ENCODE measurements around the gene MAPK8. TPM values are rescaled to one million over a fixed set of nuclear protein-coding genes. Genes with fewer than 3 reads are reported as not detected.

Gene MAPK8
- total RNA-seq, 1 experiment from 2014 or later: 55.7 TPM

DNA sequence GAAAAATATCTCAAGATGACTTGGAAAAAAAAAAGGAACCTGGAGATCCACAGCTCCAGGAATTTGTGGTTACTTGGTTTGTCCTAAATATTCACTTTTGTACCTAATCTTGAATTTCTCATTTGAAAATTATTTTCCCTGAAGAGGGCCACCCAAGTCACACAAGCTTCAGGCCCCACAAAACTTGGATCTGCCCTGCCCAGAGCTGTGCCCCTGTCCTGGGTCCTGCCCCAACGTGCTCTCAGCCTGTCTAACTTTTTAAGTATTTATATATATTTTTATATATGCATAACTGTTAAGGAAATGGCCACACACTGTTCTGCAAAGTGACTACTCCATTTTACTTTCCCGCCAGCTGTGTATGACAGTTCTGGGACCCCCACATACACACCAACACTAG, 174.9 kb downstream of the MAPK8 start:
- intact Hi-C loops (cut with micrococcal nuclease; ENCODE audit: unreplicated experiment): no loop called here
- TF ChIP-seq CTCF (IDR thresholded peaks at IDR 0.05; ENCODE audit: unreplicated experiment): no peak
- H3K27me3 Mint-ChIP-seq (ENCODE audit: unreplicated experiment): peaks cover 64% of the 10 kb centered on the region
- no peak for DNase-seq
- BruUV-seq (replicated peaks): no TSS peak
- H3K4me1 Mint-ChIP-seq (ENCODE audit: low read depth, unreplicated experiment): no peaks in the 10 kb centered on the region
- CTCF ChIA-PET: interaction anchor here (0.6 kb wide), 2 partner anchors 16 to 25 kb away, joined by 3 read pairs; no protein-coding TSS in a partner anchor
- H3K27ac Mint-ChIP-seq (ENCODE audit: unreplicated experiment): no peak overlapping the region
- H3K4me3 Mint-ChIP-seq (ENCODE audit: low read depth, unreplicated experiment): no peak overlapping the region
- H3K36me3 Mint-ChIP-seq (ENCODE audit: insufficient read depth, unreplicated experiment): no peaks in the 10 kb centered on the region
- H3K9me3 Mint-ChIP-seq (ENCODE audit: low read depth, unreplicated experiment): no peaks in the 10 kb centered on the region

DNA sequence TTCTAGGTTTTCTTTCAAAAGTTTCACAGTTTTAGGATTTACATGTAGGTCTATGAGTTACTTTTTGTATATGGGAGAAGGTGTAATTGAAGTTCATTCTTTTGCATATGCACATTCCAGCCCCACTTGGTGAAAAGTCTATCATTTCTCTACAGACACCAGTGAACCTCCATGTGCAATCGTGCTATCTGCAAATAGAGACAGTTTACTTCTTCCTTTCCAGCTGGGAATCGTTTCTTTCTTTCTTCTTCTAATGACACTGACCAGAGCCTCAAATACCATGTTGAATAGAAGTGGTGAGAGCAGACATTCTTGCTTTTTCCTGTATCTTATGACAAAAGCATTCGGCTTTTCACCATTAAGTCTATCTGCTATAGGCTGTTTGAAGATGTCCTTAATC, 175.7 kb downstream of the MAPK8 start:
- no peak for DNase-seq
- no peaks in the 10 kb centered on the region for H3K9me3 Mint-ChIP-seq (ENCODE audit: low read depth, unreplicated experiment)
- H3K36me3 Mint-ChIP-seq (ENCODE audit: insufficient read depth, unreplicated experiment): no peaks in the 10 kb centered on the region
- no peak overlapping the region for H3K4me3 Mint-ChIP-seq (ENCODE audit: low read depth, unreplicated experiment)
- intact Hi-C loops (cut with micrococcal nuclease; ENCODE audit: unreplicated experiment): no loop called here
- no peak for TF ChIP-seq CTCF (IDR thresholded peaks at IDR 0.05; ENCODE audit: unreplicated experiment)
- no peak overlapping the region for H3K27ac Mint-ChIP-seq (ENCODE audit: unreplicated experiment)
- no peaks in the 10 kb centered on the region for H3K4me1 Mint-ChIP-seq (ENCODE audit: low read depth, unreplicated experiment)
- no TSS peak for BruUV-seq (replicated peaks)
- CTCF ChIA-PET: no interaction called here
- H3K27me3 Mint-ChIP-seq (ENCODE audit: unreplicated experiment): peaks cover 55% of the 10 kb centered on the region

GRCh38 chr10:48484911-48485310, 178.4 kb downstream of the MAPK8 start:
- H3K36me3 Mint-ChIP-seq (ENCODE audit: insufficient read depth, unreplicated experiment): no peaks in the 10 kb centered on the region

DNA sequence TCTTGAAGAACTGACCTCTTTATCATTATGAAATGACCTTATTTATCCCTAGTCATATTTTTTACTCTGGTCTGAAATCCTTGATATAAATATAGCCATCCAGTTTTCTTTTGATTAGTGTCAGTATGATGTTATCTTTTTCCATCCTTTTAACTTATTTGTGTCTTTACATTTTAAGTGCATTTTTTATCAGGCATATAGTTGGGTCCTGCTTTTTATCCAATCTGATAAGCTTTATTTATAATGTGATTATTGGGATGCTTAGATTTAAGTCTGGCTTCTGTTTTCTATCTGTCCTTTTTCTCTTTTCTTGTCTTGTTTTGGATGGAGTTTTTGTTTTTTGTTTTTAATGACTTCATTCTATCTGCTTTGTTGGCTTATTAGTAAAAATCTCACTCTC, 179.2 kb downstream of the MAPK8 start:
- peaks cover 43% of the 10 kb centered on the region for H3K27me3 Mint-ChIP-seq (ENCODE audit: unreplicated experiment)
- no peak for DNase-seq
- CTCF ChIA-PET: no interaction called here
- H3K27ac Mint-ChIP-seq (ENCODE audit: unreplicated experiment): no peak overlapping the region
- intact Hi-C loops (cut with micrococcal nuclease; ENCODE audit: unreplicated experiment): no loop called here
- H3K9me3 Mint-ChIP-seq (ENCODE audit: low read depth, unreplicated experiment): no peaks in the 10 kb centered on the region
- TF ChIP-seq CTCF (IDR thresholded peaks at IDR 0.05; ENCODE audit: unreplicated experiment): no peak
- H3K4me3 Mint-ChIP-seq (ENCODE audit: low read depth, unreplicated experiment): no peak overlapping the region
- no peaks in the 10 kb centered on the region for H3K36me3 Mint-ChIP-seq (ENCODE audit: insufficient read depth, unreplicated experiment)
- no peaks in the 10 kb centered on the region for H3K4me1 Mint-ChIP-seq (ENCODE audit: low read depth, unreplicated experiment)
- BruUV-seq (replicated peaks): no TSS peak

More at GRCh38 chr10:48484911-48485310, 178.4 kb downstream of the MAPK8 start:
- Mint-ChIP-seq H3K4me1 (ENCODE audit: low read depth, unreplicated experiment) (no peaks in the 10 kb centered on the region), H3K27me3 (ENCODE audit: unreplicated experiment) (peaks cover 41% of the 10 kb centered on the region), H3K27ac (ENCODE audit: unreplicated experiment) (no peak overlapping the region), H3K4me3 (ENCODE audit: low read depth, unreplicated experiment) (no peak overlapping the region), H3K9me3 (ENCODE audit: low read depth, unreplicated experiment) (no peaks in the 10 kb centered on the region)
- intact Hi-C loops (cut with micrococcal nuclease; ENCODE audit: unreplicated experiment): no loop called here
- CTCF ChIA-PET: no interaction called here
- BruUV-seq (replicated peaks): no TSS peak
- no peak for TF ChIP-seq CTCF (IDR thresholded peaks at IDR 0.05; ENCODE audit: unreplicated experiment)
- no peak for DNase-seq
